ENCODE data around the gene MAGI1. TPM values are rescaled to one million over a fixed set of nuclear protein-coding genes. Genes with fewer than 3 reads are reported as not detected.

Gene MAGI1
- total RNA-seq, 1 donor from 2014 or later: 47.1 TPM

- DNase-seq (ENCODE audit: extremely low spot score in 2 of 2): no peak
- intact Hi-C loops (cut with DNase I): no loop called here
- no peaks in the 10 kb centered on the region for H3K36me3 ChIP-seq
- no peak overlapping the region for H3K4me3 ChIP-seq
- no peaks in the 10 kb centered on the region for H3K27me3 ChIP-seq
- no peaks in the 10 kb centered on the region for H3K4me1 ChIP-seq
- no peaks in the 10 kb centered on the region for H3K9me3 ChIP-seq
- H3K27ac ChIP-seq: no peak overlapping the region
- no peak for TF ChIP-seq POLR2AphosphoS5 (IDR thresholded peaks at IDR 0.05; ENCODE audit: insufficient read depth in 1 of 2, low read depth in 1 of 2)
- TF ChIP-seq CTCF (IDR thresholded peaks at IDR 0.05): no peak
- no peak for TF ChIP-seq POLR2A (IDR thresholded peaks at IDR 0.05)
Observed at GRCh38 chr3:65539616-65540015, 499.1 kb downstream of the MAGI1 start.

- Histone ChIP-seq H3K27me3 (no peaks in the 10 kb centered on the region), H3K27ac (no peak overlapping the region), H3K9me3 (no peaks in the 10 kb centered on the region), H3K4me3 (no peak overlapping the region), H3K36me3 (no peaks in the 10 kb centered on the region), H3K4me1 (no peaks in the 10 kb centered on the region)
- DNase-seq (ENCODE audit: extremely low spot score in 2 of 2): no peak
- intact Hi-C loops (cut with DNase I): no loop called here
- no peak for TF ChIP-seq CTCF (IDR thresholded peaks at IDR 0.05)
- TF ChIP-seq POLR2A (IDR thresholded peaks at IDR 0.05): no peak
- TF ChIP-seq POLR2AphosphoS5 (IDR thresholded peaks at IDR 0.05; ENCODE audit: insufficient read depth in 1 of 2, low read depth in 1 of 2): no peak
Observed at GRCh38 chr3:65538101-65538500, 500.6 kb downstream of the MAGI1 start.

- DNase-seq (ENCODE audit: extremely low spot score in 2 of 2): no peak
- H3K4me3 ChIP-seq: no peak overlapping the region
- H3K9me3 ChIP-seq: no peaks in the 10 kb centered on the region
- no peak overlapping the region for H3K27ac ChIP-seq
- no peaks in the 10 kb centered on the region for H3K4me1 ChIP-seq
- no peaks in the 10 kb centered on the region for H3K36me3 ChIP-seq
- intact Hi-C loops (cut with DNase I): no loop called here
- no peaks in the 10 kb centered on the region for H3K27me3 ChIP-seq
- TF ChIP-seq CTCF (IDR thresholded peaks at IDR 0.05): no peak
- no peak for TF ChIP-seq POLR2AphosphoS5 (IDR thresholded peaks at IDR 0.05; ENCODE audit: insufficient read depth in 1 of 2, low read depth in 1 of 2)
- TF ChIP-seq POLR2A (IDR thresholded peaks at IDR 0.05): no peak
Observed at GRCh38 chr3:65537109-65537508, 501.6 kb downstream of the MAGI1 start.

GRCh38 chr3:65535260-65535659 lies 503.5 kb downstream of the MAGI1 start:
- no peaks in the 10 kb centered on the region for H3K9me3 ChIP-seq
- no peaks in the 10 kb centered on the region for H3K36me3 ChIP-seq
- no peak for DNase-seq (ENCODE audit: extremely low spot score in 2 of 2)
- TF ChIP-seq CTCF (IDR thresholded peaks at IDR 0.05): no peak
- no peak for TF ChIP-seq POLR2AphosphoS5 (IDR thresholded peaks at IDR 0.05; ENCODE audit: insufficient read depth in 1 of 2, low read depth in 1 of 2)
- no peak for TF ChIP-seq POLR2A (IDR thresholded peaks at IDR 0.05)
- intact Hi-C loops (cut with DNase I): no loop called here
- no peak overlapping the region for H3K4me3 ChIP-seq
- H3K27ac ChIP-seq: no peak overlapping the region
- H3K4me1 ChIP-seq: no peaks in the 10 kb centered on the region
- H3K27me3 ChIP-seq: no peaks in the 10 kb centered on the region

GRCh38 chr3:65534805-65535204 lies 503.9 kb downstream of the MAGI1 start:
- no peaks in the 10 kb centered on the region for H3K36me3 ChIP-seq
- TF ChIP-seq POLR2AphosphoS5 (IDR thresholded peaks at IDR 0.05; ENCODE audit: insufficient read depth in 1 of 2, low read depth in 1 of 2) (no peak), CTCF (IDR thresholded peaks at IDR 0.05) (no peak), POLR2A (IDR thresholded peaks at IDR 0.05) (no peak)
- H3K27ac ChIP-seq: no peak overlapping the region
- H3K4me3 ChIP-seq: no peak overlapping the region
- DNase-seq (ENCODE audit: extremely low spot score in 2 of 2): no peak
- intact Hi-C loops (cut with DNase I): no loop called here
- H3K27me3 ChIP-seq: no peaks in the 10 kb centered on the region
- no peaks in the 10 kb centered on the region for H3K9me3 ChIP-seq
- no peaks in the 10 kb centered on the region for H3K4me1 ChIP-seq

All from vagina (tissue), 2 donors.